ENCODE measurements around the gene SUSD4.

SUSD4 gene

GRCh38 chr1:223331301-223331700 is 32.7 kb downstream of the SUSD4 start:
- no peak for TF ChIP-seq CTCF (IDR thresholded peaks at IDR 0.05; ENCODE audit: borderline replicate concordance, insufficient read depth, low read depth, low read length)
- H3K4me3 ChIP-seq (ENCODE audit: low read depth, low read length): no peak overlapping the region

GRCh38 chr1:223330466-223330865 is 33.5 kb downstream of the SUSD4 start:
- TF ChIP-seq CTCF (IDR thresholded peaks at IDR 0.05; ENCODE audit: borderline replicate concordance, insufficient read depth, low read depth, low read length): no peak
- H3K4me3 ChIP-seq (ENCODE audit: low read depth, low read length): no peak overlapping the region

GRCh38 chr1:223329664-223330415 is 34.1 kb downstream of the SUSD4 start:
- TF ChIP-seq CTCF (IDR thresholded peaks at IDR 0.05; ENCODE audit: borderline replicate concordance, insufficient read depth, low read depth, low read length): no peak
- no peak overlapping the region for H3K4me3 ChIP-seq (ENCODE audit: low read depth, low read length)

DNA sequence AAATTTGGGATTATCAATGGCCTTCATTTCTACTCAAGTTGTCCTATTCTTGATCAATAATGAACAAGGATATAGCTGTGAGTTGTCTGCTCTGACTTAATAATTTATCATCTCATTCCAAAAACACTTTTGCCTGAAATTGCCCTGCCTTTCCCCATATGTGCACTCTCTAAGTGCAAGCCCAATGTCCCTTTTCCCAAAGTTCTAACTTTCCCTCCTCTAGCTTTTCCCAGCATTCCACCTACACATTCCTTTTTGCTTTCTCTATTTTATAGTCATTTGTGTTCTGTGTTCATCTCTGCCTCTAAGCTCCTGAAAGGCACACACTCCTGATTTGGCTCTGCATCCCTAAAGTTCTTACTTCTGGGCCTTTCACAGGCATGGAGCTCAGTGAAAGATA is 34.7 kb downstream of the SUSD4 start:
- no peak overlapping the region for H3K4me3 ChIP-seq (ENCODE audit: low read depth, low read length)

GRCh38 chr1:223328566-223328965 is 35.4 kb downstream of the SUSD4 start:
- TF ChIP-seq CTCF (IDR thresholded peaks at IDR 0.05; ENCODE audit: borderline replicate concordance, insufficient read depth, low read depth, low read length): no peak
- H3K4me3 ChIP-seq (ENCODE audit: low read depth, low read length): no peak overlapping the region

More for the DNA sequence above, 34.7 kb downstream of the SUSD4 start:
- no peak for TF ChIP-seq CTCF (IDR thresholded peaks at IDR 0.05; ENCODE audit: borderline replicate concordance, insufficient read depth, low read depth, low read length)

- no peak for TF ChIP-seq CTCF (IDR thresholded peaks at IDR 0.05; ENCODE audit: borderline replicate concordance, insufficient read depth, low read depth, low read length)
- no peak overlapping the region for H3K4me3 ChIP-seq (ENCODE audit: low read depth, low read length)
These were observed 37.2 kb downstream of the SUSD4 start for GRCh38 chr1:223326776-223327175.
